Bronchial epithelial cell (primary cell): ENCODE results near the gene PGM3. TPM values are rescaled to one million over a fixed set of nuclear protein-coding genes. Genes with fewer than 3 reads are reported as not detected.
A peak's percentile ranks its signal among the peaks of the same experiment; 100 is the strongest.

Experiments used
- DNase-seq: peaks from one replicate; pipeline ENCODE4 v3.0.0-alpha.2; 2010; ENCODE audit warnings: low read depth
- FAIRE-seq: peaks from 2 replicates; lab custom pipeline; 2011; peaks lifted over from hg19 to GRCh38; lab: Jason Lieb, UNC
- H3K27me3 ChIP-seq: 2 replicates; pipeline ENCODE4 v1.5.1; 2011; ENCODE audit warnings: low read length; ENCODE audit not compliant: control insufficient read depth, insufficient read depth
- H3K36me3 ChIP-seq: 2 replicates; pipeline ENCODE4 v1.5.1; 2011; ENCODE audit warnings: low read length; ENCODE audit not compliant: control insufficient read depth, insufficient read depth
- H3K4me3 ChIP-seq: 2 replicates; pipeline ENCODE4 v1.5.1; 2011; ENCODE audit warnings: mild to moderate bottlenecking, low read depth, low read length, control low read depth
- total RNA-seq: library from RNA; depleted of rRNA; stranded (reverse); fragments of >200 nt; gene quantifications from 2 replicates; pipeline ENCODE4 v1.2.1, GENCODE V29; 2014
- TF ChIP-seq, protein P1 (sequence below): IDR thresholded peaks from 2 replicates; pipeline ENCODE4 v1.5.1; 2011; ENCODE audit warnings: mild to moderate bottlenecking, moderate library complexity, low read length, control low read depth, inconsistent platforms; ENCODE audit not compliant: insufficient read depth, severe bottlenecking

Gene PGM3, protein sequence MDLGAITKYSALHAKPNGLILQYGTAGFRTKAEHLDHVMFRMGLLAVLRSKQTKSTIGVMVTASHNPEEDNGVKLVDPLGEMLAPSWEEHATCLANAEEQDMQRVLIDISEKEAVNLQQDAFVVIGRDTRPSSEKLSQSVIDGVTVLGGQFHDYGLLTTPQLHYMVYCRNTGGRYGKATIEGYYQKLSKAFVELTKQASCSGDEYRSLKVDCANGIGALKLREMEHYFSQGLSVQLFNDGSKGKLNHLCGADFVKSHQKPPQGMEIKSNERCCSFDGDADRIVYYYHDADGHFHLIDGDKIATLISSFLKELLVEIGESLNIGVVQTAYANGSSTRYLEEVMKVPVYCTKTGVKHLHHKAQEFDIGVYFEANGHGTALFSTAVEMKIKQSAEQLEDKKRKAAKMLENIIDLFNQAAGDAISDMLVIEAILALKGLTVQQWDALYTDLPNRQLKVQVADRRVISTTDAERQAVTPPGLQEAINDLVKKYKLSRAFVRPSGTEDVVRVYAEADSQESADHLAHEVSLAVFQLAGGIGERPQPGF
- 97.7 and 101 TPM in 2 replicates for total RNA-seq

DNA sequence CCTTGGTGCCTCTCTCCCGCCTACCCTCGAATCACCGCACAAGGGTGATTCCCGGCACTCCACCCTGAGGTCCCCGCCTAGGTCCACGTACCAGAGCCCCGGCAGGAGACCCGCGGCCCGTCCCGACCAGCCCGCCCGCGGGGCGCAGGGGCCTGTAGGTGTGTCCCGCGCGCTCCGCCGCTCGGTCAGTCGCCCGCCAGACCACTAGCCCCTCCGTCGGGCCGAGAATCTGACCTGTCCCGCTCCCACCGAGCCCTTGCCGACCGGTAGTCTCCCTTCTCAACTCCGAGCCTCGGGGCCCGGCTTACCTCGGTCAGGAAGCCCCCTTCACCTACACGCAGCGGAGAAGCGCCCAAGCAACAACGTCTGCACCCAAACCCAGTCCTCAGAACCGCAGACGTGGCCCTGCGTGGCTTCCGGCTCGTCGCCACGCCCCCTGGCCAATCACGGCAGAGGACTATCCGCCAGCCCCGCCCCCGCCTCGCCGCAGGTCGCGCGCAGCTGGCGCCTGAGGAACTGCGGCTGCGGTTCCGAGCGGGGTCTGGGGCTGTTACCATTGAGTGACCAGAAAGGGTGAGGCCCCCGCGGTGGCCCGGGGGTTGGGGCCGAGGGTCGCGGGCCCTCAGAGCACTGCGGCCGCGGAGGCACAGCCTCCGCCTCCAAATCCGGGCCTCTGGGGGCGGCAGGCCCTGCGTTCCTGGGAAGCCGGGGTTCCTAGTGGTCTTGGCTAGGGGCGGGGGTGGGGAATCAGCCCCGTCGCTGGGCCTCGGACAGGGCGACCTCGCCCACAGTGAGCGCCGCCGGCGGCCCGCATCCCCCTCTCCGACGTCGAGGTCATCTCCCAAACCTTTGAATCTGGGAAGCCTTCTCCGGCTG lies at the start of gene PGM3, which contains the start of gene RWDD2A:
Gene PGM3, minus strand, starts transcription at position 395 of the 876 bp plus-strand sequence. CDS start 2,253 bp downstream, outside the sequence.
Gene RWDD2A, plus strand, starts transcription at position 487 of the 876 bp plus-strand sequence. CDS start 1,095 bp downstream, outside the sequence.
- TF ChIP-seq, protein P1, sequence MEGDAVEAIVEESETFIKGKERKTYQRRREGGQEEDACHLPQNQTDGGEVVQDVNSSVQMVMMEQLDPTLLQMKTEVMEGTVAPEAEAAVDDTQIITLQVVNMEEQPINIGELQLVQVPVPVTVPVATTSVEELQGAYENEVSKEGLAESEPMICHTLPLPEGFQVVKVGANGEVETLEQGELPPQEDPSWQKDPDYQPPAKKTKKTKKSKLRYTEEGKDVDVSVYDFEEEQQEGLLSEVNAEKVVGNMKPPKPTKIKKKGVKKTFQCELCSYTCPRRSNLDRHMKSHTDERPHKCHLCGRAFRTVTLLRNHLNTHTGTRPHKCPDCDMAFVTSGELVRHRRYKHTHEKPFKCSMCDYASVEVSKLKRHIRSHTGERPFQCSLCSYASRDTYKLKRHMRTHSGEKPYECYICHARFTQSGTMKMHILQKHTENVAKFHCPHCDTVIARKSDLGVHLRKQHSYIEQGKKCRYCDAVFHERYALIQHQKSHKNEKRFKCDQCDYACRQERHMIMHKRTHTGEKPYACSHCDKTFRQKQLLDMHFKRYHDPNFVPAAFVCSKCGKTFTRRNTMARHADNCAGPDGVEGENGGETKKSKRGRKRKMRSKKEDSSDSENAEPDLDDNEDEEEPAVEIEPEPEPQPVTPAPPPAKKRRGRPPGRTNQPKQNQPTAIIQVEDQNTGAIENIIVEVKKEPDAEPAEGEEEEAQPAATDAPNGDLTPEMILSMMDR, result no peak
- Histone ChIP-seq H3K27me3 (no peaks in the 10 kb centered on the region), H3K4me3 (peak within 1 kb of the TSS; percentile 87), H3K36me3 (peaks cover 3% of the 10 kb centered on the region)
- no peak for FAIRE-seq
- DNase-seq, result peak; percentile 74

DNA sequence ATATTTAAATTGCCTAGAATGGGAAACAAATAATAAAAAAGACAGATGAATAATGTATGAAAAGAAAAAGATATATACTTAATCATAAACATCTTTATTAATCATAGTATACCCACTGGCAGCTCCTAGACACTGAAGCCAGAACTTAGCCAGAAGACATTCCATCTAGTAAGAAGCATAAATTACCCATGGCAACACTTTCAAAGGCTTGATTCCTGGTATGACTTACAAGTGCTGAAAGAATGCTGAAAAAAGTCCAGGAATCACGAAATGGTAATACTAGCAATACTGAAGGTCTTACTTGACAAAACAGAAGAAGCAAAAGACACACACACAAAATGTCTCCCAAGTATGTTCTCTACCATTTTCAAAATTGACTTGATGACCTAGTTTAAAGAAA lies 38.1 kb upstream of the PGM3 start:
- Histone ChIP-seq H3K27me3 (no peaks in the 10 kb centered on the region), H3K4me3 (no peak overlapping the region), H3K36me3 (peaks cover 3% of the 10 kb centered on the region)
- DNase-seq, result no peak
- FAIRE-seq, result no peak
- TF ChIP-seq, protein P1, result no peak

DNA sequence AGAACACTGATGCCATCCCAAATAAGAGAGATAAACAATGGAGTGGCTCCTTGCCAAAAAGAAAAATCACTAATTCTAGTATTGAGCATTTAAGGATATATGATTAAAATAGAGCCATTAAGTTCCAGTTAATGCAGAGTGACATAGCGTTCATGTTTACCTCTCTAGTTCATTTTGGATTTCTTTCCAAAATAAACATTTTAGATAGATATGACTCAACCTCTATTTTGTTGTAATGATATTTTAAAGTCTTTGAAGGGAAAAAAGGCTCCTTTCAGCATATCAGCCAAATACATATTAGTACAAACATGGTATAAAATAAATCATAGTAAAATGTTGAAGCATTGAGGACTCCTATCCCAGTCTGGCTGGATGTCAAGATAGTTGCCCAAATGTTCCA lies 33.5 kb upstream of the PGM3 start:
- DNase-seq (no peak), FAIRE-seq (no peak)
- TF ChIP-seq, protein P1, result no peak
- peaks cover 5% of the 10 kb centered on the region for H3K36me3 ChIP-seq
- no peaks in the 10 kb centered on the region for H3K27me3 ChIP-seq
- H3K4me3 ChIP-seq, result no peak overlapping the region

DNA sequence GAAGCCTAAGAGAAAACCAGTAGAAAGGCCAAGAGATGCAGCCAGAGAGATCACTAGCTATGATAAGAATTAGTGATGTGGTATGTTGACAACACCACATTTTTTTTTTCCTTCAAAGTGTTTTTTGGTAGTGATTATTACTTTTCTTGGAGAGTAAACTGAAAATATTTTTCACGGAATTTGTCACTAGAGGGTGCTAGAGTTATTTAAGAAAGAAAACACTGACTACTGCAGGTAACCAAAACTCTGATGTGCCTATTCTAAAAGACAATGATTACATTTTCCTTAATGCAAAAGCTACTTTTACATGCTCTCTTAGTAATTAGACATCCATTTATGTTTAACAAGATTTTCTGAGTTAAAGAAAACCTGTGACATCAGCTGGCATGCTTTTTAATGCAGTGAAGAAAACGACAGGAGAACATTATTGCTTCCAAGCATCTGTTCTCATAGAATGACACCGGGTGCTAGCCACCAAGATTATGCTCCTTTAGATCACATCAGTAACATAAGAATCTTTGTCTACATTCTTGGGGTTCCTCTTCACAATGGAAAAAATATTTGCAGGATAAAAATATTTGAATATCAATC lies 28.9 kb upstream of the PGM3 start:
- Histone ChIP-seq H3K36me3 (peaks cover 4% of the 10 kb centered on the region), H3K27me3 (no peaks in the 10 kb centered on the region), H3K4me3 (no peak overlapping the region)
- peak; percentile 52 for DNase-seq
- TF ChIP-seq, protein P1, result peak; percentile 18
- FAIRE-seq, result no peak

DNA sequence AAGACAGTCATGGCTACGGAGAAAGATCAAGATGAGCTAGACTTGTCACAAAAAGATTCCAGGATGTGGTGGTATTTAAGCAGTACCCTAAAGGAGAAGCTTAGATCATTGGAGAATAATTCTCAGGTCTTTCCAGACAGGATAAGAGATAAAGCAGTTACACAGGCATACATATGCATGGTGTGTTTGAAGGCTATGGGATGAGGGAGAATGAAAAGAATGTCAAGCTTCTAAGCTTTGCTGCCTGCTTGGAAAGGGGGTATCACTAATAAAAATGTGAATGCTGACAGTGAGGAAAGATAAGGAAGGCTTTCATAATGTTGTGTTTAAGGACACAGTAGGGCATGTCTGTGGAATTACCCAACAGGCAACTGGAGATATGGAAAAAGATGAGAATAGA lies 28.2 kb upstream of the PGM3 start:
- TF ChIP-seq, protein P1, result no peak
- Histone ChIP-seq H3K27me3 (no peaks in the 10 kb centered on the region), H3K36me3 (peaks cover 4% of the 10 kb centered on the region), H3K4me3 (no peak overlapping the region)
- DNase-seq (no peak), FAIRE-seq (no peak)
